ENCODE results near the gene UGGT1. TPM values are rescaled to one million over a fixed set of nuclear protein-coding genes. Genes with fewer than 3 reads are reported as not detected.

The UGGT1 gene
- total RNA-seq, 8 experiments from 2014 or later, result 21.8 to 50.2 (median 39.5) TPM

DNA sequence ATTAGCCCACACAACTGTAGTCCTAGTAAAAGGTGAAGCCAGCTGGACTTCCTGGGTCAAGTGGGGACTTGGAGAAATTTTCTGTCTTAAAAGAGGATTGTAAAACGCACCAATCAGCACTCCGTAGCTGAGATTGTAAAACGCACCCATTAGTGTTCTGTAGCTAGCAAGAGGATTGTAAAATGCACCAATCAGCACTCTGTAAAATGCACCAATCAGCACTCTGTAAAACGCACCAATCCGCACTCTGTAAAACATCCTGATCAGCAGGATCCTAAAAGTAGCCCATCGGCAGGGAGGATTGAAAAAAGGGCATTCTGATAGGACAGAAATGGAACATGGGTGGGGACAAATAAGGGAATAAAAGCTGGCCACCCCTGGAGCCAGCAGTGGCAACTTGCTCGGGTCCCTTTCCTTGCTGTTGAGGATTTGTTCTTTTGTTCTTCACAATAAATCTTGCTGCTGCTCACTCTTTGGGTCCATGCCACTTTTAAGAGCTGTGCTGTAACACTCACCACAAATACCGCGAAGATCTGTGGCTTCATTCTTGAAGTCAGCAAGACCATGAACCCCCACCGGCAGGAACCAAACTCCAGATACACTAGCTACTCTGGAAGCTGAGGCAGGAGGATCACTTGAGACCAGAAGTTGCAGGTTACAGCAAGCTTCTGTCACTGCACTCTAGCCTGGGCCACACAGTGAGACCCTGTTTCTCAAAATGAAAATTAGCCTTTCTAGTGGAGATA is 125.1 kb downstream of the UGGT1 start:
- no peaks in the 10 kb centered on the region for H3K4me1 ChIP-seq (replicated peaks in 1 of 2)
- H3K4me3 ChIP-seq, result no peak overlapping the region
- no peak overlapping the region for H3K27ac ChIP-seq
- WGBS, 10 experiments, result 63 to 100% (median 77%) methylated on average over 3 to 10 of the region's 10 CpGs; no CpG with 5 or more reads in 1 of the 10 experiments
- ATAC-seq (replicated peaks in 6 of 8), result no peak
- in situ Hi-C loops (cut with MboI; ENCODE audit: low pct_unique_long_range_greater_than_20kb in 2 of 9, low sequenced_read_pairs in 9 of 9, unreplicated experiment in 9 of 9), result no loop called here

DNA sequence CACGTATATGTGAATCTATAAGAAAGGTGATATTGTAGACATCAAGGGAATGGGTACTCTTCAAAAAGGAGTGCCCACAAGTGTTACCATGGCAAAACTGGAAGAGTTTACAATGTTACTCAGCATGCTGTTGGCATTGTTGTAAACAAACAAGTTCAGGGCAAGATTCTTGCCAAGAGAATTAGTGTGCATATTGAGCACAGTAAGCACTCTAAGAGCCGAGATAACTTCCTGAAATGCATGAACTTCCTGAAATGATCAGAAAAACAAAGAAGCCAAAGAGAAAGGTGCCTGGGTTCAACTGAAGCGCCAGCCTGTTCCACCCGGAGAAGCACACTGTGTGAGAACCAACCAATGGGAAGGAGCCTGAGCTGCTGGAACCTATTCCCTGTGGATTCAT is 126.7 kb downstream of the UGGT1 start:
- H3K27ac ChIP-seq, result no peak overlapping the region
- no peak overlapping the region for H3K4me3 ChIP-seq
- no peaks in the 10 kb centered on the region for H3K4me1 ChIP-seq (replicated peaks in 1 of 2)
- in situ Hi-C loops (cut with MboI; ENCODE audit: low pct_unique_long_range_greater_than_20kb in 2 of 9, low sequenced_read_pairs in 9 of 9, unreplicated experiment in 9 of 9), result no loop called here
- WGBS, 10 experiments, result 27 to 100% (median 87%) methylated on average over 1 to 4 of the region's 4 CpGs
- ATAC-seq (replicated peaks in 6 of 8), result no peak

DNA sequence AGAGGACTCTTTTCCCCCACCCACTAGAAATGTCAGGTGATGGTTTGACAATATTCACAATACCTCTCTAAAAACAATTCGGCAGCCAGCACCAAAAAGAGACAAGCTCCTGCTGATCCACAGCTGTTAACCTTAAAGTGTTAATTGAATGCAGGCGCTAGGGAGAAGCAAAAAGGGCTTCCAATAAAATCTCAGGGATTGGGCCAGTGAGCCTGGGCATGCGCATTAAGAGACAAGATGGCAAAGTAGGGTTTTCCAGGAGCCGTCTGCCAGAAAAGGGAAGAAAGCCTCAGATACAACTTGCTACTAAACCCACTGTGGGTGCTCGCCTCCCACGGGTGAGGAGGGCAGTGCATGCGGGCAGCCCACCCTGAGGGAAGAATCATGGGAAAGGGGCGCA is 128.9 kb downstream of the UGGT1 start:
- 0 to 80% (median 43%) methylated on average over 1 to 8 of the region's 8 CpGs; no CpG with 5 or more reads in 1 of the 10 experiments for WGBS, 10 experiments
- in situ Hi-C loops (cut with MboI; ENCODE audit: low pct_unique_long_range_greater_than_20kb in 2 of 9, low sequenced_read_pairs in 9 of 9, unreplicated experiment in 9 of 9), result no loop called here
- H3K4me1 ChIP-seq (replicated peaks in 1 of 2), result no peaks in the 10 kb centered on the region
- no peak overlapping the region for H3K27ac ChIP-seq
- ATAC-seq (replicated peaks in 6 of 8), result peak in 3 of 8 experiments; percentile 35 to 60 (median 36)
- H3K4me3 ChIP-seq, result no peak overlapping the region

DNA sequence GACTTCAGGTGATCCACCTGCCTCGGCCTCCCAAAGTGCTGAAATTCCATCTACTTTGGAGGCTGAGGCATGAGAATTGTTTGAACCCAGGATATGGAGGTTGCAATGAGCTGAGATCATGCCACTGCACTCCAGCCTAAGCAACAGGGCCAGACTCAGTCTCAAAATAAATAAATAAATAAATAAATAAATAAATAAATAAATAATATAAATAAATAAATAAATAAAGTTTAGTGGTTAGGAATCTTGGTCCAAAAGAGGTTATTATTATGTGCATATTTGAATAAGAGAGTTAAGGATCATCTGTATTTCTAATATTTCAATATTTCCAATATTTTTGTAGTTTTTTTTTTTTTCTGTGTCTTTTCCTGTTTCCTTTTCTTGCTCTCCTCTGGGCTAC is 136.9 kb downstream of the UGGT1 start:
- H3K4me1 ChIP-seq (replicated peaks in 1 of 2), result no peaks in the 10 kb centered on the region
- no peak overlapping the region for H3K27ac ChIP-seq
- in situ Hi-C loops (cut with MboI; ENCODE audit: low pct_unique_long_range_greater_than_20kb in 2 of 9, low sequenced_read_pairs in 9 of 9, unreplicated experiment in 9 of 9), result no loop called here
- H3K4me3 ChIP-seq, result no peak overlapping the region
- WGBS, 10 experiments, result 57 to 100% (median 90%) methylated on average over 1 of the region's 1 CpG; no CpG with 5 or more reads in 4 of the 10 experiments
- no peak for ATAC-seq (replicated peaks in 6 of 8)

DNA sequence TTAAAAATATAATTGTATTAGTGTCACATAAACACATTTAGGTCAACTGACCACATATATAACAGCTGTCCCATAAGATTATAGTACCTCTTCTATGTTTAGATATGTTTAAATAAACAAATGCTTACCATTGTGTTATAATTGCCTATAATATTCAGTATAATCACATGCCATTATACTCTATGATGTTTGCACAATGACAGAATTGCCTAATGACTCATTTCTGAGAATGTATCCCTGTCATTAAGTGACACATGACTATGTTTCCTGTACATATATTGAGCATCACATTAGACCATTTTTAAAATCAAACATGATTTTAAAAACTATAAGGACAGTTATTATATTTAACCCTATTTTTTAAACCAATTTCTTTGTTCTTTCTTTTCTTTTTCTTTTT is 137.9 kb downstream of the UGGT1 start:
- in situ Hi-C loops (cut with MboI; ENCODE audit: low pct_unique_long_range_greater_than_20kb in 2 of 9, low sequenced_read_pairs in 9 of 9, unreplicated experiment in 9 of 9), result no loop called here
- no peak for ATAC-seq (replicated peaks in 6 of 8)
- Histone ChIP-seq H3K4me1 (replicated peaks in 1 of 2) (no peaks in the 10 kb centered on the region), H3K4me3 (no peak overlapping the region), H3K27ac (no peak overlapping the region)

DNA sequence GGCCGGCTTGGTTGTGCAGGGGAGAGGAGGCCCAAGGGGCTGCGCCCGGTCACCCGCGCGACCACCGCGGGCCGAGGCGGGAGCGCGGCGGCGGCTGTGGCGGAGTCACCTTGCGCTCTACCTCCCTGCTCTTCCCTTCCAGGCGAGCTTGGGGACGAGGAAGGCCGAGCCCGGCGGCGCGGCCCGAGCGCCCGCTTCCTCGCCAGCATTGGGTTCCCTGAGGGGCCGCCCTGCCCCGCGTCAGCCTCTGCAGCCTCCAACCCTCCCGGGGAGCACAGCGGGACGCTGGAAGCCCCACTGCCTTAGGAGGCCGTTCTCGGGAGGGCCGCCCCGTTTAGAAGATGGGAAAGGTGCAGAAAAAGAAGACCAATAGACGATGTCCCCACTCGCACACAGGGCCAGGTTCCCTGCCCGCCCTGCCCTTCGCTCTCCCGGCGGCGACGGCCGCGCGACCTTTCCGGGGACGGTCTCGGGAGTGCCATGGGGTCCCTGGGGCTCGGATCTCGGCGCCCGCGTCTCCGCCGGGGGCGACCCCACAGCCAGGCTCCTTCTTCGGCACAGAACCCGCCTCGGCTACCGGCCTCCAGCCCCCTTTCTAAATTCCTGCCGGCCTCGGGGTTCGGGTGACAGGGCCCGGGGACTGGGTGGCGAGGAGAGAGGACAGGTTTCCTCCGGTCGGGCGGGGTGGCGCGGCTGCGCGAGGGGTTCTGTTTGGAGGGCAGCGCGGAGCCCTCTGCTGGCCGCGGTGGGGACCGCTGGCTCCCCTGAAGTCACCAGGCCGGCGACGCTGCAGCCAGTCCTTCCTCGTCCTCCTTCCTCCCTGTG is 142.2 kb downstream of the UGGT1 start:
- 0 to 10% (median 5%) methylated on average over 1 to 13 of the region's 84 CpGs; no CpG with 5 or more reads in 5 of the 10 experiments for WGBS, 10 experiments
- in situ Hi-C loops (cut with MboI; ENCODE audit: low pct_unique_long_range_greater_than_20kb in 2 of 9, low sequenced_read_pairs in 9 of 9, unreplicated experiment in 9 of 9), result no loop called here
- peak; percentile 79 to 98 (median 96) for ATAC-seq (replicated peaks in 6 of 8)
- peak overlapping the region in 1 of 2 donors; percentile 76 for H3K27ac ChIP-seq
- no peaks in the 10 kb centered on the region for H3K4me1 ChIP-seq (replicated peaks in 1 of 2)
- peak overlapping the region; percentile 53 to 87 (median 64) for H3K4me3 ChIP-seq

DNA sequence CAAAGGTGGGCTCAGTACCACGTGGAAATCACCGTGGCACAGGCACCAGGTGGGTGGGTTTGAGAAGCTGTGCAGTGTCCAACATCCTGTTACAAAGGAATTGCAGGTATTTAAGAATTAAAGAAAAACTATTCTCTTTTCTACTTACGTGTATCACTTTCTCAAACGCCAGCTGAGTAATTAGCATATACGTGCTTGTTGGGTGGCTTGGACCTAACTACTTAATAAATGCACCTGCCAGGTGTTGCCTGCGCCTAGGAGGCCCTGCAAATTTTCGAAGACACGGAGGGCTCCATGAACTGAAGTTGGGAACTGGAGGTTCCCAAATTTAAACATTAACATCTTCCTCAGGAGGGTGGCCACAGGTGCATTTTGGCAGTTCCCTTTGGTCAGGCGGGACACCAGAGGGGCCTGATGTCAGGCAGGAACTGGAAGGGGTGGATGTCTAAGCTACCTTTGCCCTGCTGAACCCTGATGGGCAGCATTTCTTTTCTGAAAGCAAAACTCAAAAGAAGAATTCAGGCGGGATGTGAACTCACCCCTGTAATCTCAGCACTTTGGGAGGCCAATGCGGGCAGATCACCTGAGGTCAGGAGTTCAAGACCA is 142.9 kb downstream of the UGGT1 start:
- no peak overlapping the region for H3K27ac ChIP-seq
- ATAC-seq (replicated peaks in 6 of 8), result no peak
- in situ Hi-C loops (cut with MboI; ENCODE audit: low pct_unique_long_range_greater_than_20kb in 2 of 9, low sequenced_read_pairs in 9 of 9, unreplicated experiment in 9 of 9), result no loop called here
- WGBS, 10 experiments, result 17 to 86% (median 33%) methylated on average over 2 to 6 of the region's 11 CpGs
- H3K4me1 ChIP-seq (replicated peaks in 1 of 2), result no peaks in the 10 kb centered on the region
- H3K4me3 ChIP-seq, result peak overlapping the region in 4 of 5 donors; percentile 53 to 87 (median 70)

DNA sequence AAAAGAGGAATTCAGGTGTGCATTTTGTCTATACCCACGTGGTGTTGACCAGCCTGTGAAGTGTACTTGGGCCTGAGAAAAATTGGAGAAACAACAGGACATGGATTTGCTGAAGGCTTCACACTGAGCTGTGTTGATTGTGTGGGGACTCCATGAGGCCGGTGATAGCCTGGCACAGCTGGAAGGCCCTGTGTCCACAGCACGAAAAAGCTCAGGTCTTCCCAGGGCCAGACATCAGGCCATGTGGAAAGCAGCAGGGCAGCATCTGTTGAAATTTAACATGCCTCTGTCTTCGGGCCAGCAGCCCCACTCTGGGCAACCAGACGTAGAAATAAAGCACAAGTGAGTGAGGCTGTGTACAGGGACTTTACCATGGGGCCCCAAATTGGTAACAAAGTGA is 143.6 kb downstream of the UGGT1 start:
- in situ Hi-C loops (cut with MboI; ENCODE audit: low pct_unique_long_range_greater_than_20kb in 2 of 9, low sequenced_read_pairs in 9 of 9, unreplicated experiment in 9 of 9), result no loop called here
- Histone ChIP-seq H3K4me3 (no peak overlapping the region), H3K4me1 (replicated peaks in 1 of 2) (no peaks in the 10 kb centered on the region), H3K27ac (no peak overlapping the region)
- ATAC-seq (replicated peaks in 6 of 8), result no peak
- WGBS, 10 experiments, result 29 to 82% (median 43%) methylated on average over 1 to 4 of the region's 5 CpGs; no CpG with 5 or more reads in 3 of the 10 experiments

DNA sequence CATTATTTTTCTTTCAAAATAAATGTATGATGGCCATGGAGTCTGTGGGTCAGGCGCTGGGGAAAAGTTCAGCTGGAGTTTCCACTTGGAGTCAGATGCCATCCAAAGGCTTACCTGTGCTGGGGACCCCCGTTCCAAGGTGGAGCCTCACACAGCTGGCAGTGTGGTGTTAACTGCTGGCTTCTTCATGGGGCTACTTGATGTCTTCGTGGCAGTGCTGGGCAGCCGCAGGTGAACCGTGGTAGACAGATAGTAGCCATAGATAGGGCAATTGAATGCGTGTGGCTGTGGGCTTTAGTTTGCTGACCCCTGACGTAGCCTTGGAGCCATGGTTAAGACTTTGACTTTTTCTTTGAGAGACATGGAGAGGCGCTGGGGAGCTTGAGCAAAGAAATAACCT is 144.6 kb downstream of the UGGT1 start:
- Histone ChIP-seq H3K4me1 (replicated peaks in 1 of 2) (no peaks in the 10 kb centered on the region), H3K4me3 (no peak overlapping the region), H3K27ac (no peak overlapping the region)
- no peak for ATAC-seq (replicated peaks in 6 of 8)
- in situ Hi-C loops (cut with MboI; ENCODE audit: low pct_unique_long_range_greater_than_20kb in 2 of 9, low sequenced_read_pairs in 9 of 9, unreplicated experiment in 9 of 9), result no loop called here
- 50 to 100% (median 89%) methylated on average over 1 to 5 of the region's 8 CpGs; no CpG with 5 or more reads in 2 of the 10 experiments for whole genome bisulfite sequencing, 10 experiments

DNA sequence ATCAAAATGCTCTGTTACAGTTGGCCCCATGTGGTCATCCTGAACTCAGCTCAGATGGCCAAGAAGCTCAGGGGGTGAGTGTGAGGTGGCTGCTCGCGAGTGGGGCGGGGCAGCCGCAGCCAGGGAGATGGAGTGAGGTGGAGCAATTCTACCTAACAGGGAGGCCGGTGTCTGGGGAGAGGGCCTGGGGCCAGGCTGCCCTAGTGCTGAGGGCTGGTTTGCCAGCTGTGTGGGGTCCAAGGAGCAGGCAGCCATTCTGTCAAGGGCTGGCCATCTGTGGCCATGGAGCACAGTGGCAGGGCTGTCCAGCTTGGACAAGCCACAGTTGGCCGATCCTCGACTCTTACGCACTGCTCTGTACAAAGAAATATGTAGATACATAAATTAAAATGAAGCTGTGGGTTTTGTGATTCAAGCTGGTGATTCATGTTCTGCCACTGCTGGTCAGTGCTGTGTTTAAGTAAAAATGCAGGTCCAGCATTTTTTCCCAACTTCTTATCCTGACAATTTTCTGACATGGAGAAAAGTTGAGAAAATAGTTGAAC is 145.6 kb downstream of the UGGT1 start:
- in situ Hi-C loops (cut with MboI; ENCODE audit: low pct_unique_long_range_greater_than_20kb in 2 of 9, low sequenced_read_pairs in 9 of 9, unreplicated experiment in 9 of 9), result no loop called here
- Histone ChIP-seq H3K27ac (no peak overlapping the region), H3K4me1 (replicated peaks in 1 of 2) (no peaks in the 10 kb centered on the region), H3K4me3 (no peak overlapping the region)
- WGBS, 10 experiments, result 20 to 100% (median 83%) methylated on average over 1 to 3 of the region's 8 CpGs; no CpG with 5 or more reads in 7 of the 10 experiments
- peak in 3 of 8 experiments; percentile 5 to 74 (median 69) for ATAC-seq (replicated peaks in 6 of 8)

DNA sequence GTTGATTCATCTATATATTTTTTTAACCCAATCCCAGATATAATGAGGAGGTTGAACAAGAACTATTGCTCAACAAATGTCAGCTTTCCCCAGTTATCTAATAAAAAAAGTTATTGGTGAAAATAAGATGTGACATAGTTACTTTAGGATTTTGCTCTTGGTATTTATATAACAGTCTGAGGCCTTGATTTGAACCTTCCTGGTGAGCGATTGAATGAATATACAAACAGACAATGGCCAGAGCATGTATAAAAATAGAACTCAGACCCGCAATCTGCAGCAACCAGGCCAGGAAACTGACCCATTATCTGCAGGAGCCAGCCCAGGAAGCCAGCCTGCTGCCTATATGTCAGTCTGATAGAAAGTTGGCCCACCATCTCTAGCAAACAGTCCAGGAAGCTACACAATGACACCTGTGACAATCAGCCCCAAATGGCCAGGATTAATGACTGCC is 146.1 kb downstream of the UGGT1 start:
- H3K27ac ChIP-seq, result no peak overlapping the region
- ATAC-seq (replicated peaks in 6 of 8), result no peak
- 86 to 100% (median 100%) methylated on average over 1 to 2 of the region's 2 CpGs; no CpG with 5 or more reads in 1 of the 10 experiments for WGBS, 10 experiments
- H3K4me1 ChIP-seq (replicated peaks in 1 of 2), result no peaks in the 10 kb centered on the region
- in situ Hi-C loops (cut with MboI; ENCODE audit: low pct_unique_long_range_greater_than_20kb in 2 of 9, low sequenced_read_pairs in 9 of 9, unreplicated experiment in 9 of 9), result no loop called here
- H3K4me3 ChIP-seq, result no peak overlapping the region

DNA sequence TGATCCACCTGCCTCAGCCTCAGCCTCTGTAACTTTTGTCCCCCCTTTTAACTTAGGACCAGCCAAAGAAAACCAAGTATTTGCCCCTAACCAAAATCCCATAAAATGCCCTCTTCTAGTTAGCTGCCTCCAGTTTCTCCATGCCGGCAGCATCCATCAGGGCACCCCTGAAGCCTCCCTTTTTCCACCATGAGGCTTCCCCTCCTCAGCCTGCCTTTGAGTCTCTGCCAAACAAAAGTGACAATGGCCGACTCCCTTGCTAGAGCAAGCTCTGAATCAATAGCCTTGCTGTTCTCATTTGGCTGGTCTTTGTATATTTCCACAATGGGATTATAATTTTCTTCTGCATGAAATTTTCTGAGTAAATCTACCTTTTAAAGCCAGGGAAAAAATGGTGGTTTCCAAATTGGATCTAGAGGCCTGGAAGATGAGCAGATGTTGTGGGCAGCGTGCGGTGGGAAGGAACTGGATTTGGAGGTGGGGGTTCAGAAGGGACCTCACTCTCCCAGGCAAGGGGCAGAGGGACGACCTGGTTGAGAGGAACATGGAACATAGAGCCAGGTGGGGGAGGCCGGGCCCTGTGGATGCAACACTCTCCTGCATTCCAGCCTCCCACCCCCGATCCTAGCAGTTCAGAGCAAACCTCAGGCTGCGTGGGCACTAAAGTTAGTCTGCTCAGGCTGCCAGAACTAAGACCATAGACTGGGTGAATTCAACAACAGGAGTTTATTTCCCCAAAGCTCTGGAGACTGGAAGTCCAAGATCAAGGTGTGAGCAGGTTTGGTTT is 147.1 kb downstream of the UGGT1 start:
- in situ Hi-C loops (cut with MboI; ENCODE audit: low pct_unique_long_range_greater_than_20kb in 2 of 9, low sequenced_read_pairs in 9 of 9, unreplicated experiment in 9 of 9), result no loop called here
- no peak for ATAC-seq (replicated peaks in 6 of 8)
- Histone ChIP-seq H3K4me3 (no peak overlapping the region), H3K4me1 (replicated peaks in 1 of 2) (no peaks in the 10 kb centered on the region), H3K27ac (no peak overlapping the region)
- WGBS, 10 experiments, result 53 to 100% (median 80%) methylated on average over 1 to 7 of the region's 8 CpGs; no CpG with 5 or more reads in 1 of the 10 experiments

All from motor neuron (in vitro differentiated cells).